Measurements from ENCODE around the gene KRT84. TPM values are rescaled to one million over a fixed set of nuclear protein-coding genes. Genes with fewer than 3 reads are reported as not detected.
"Not testable (repeated sequence)": the region's sequence is repeated elsewhere in the genome, so short reads cannot be mapped to it uniquely, and the experiment has no call there.

The KRT84 gene
- total RNA-seq, 1 experiment from 2014 or later: 0.15 TPM

GRCh38 chr12:52413202-52413601 lies 27.8 kb upstream of the KRT84 start:
- Histone ChIP-seq H3K9me2 (replicated peaks; ENCODE audit: low read length) (no peaks in the 10 kb centered on the region), H2AFZ (ENCODE audit: low read length) (no peak overlapping the region), H3K79me2 (ENCODE audit: low read length) (no peaks in the 10 kb centered on the region), H4K20me1 (ENCODE audit: low read length) (no peaks in the 10 kb centered on the region), H3K9me3 (ENCODE audit: low read length) (no peaks in the 10 kb centered on the region), H3K4me1 (ENCODE audit: insufficient read depth, low read length) (peaks cover 5% of the 10 kb centered on the region; the same call in 1 of the 2 replicates), H3K36me3 (ENCODE audit: low read depth, low read length) (no peaks in the 10 kb centered on the region), H3K4me2 (ENCODE audit: low read length) (no peak overlapping the region), H3K27me3 (ENCODE audit: low read length) (no peaks in the 10 kb centered on the region), H3K27ac (ENCODE audit: low read length) (no peak overlapping the region), H3K9ac (ENCODE audit: low read length) (no peak overlapping the region), H3K4me3 (ENCODE audit: low read length) (no peak overlapping the region), H3F3A (ENCODE audit: low read length, unreplicated experiment) (no peaks in the 10 kb centered on the region)
- POLR2A ChIA-PET (ENCODE audit: unreplicated experiment): no interaction called here
- ATAC-seq: no peak
- intact Hi-C loops (cut with micrococcal nuclease): no loop called here
- CTCF ChIA-PET: no interaction called here
- BruUV-seq (replicated peaks): no TSS peak
- TF ChIP-seq EZH2phosphoT487 (IDR thresholded peaks at IDR 0.05; ENCODE audit: borderline replicate concordance, low read length) (no peak), EZH2 (IDR thresholded peaks at IDR 0.05; ENCODE audit: low read length, unreplicated experiment) (no peak), CTCF (conservative IDR thresholded peaks at IDR 0.05; ENCODE audit: low read depth, low read length) (no peak)
- peak; percentile 28 for DNase-seq

GRCh38 chr12:52411815-52412214 lies 26.4 kb upstream of the KRT84 start:
- ATAC-seq: no peak

GRCh38 chr12:52410589-52411248 lies 25.3 kb upstream of the KRT84 start:
- H3K4me1 ChIP-seq (ENCODE audit: insufficient read depth, low read length); H3K36me3 ChIP-seq (ENCODE audit: low read depth, low read length); H3K9ac ChIP-seq (ENCODE audit: low read length); CTCF ChIA-PET; ATAC-seq; H3K9me3 ChIP-seq (ENCODE audit: low read length); H3K27me3 ChIP-seq (ENCODE audit: low read length); H3K4me3 ChIP-seq (ENCODE audit: low read length); H3K79me2 ChIP-seq (ENCODE audit: low read length); intact Hi-C loops (cut with micrococcal nuclease); DNase-seq; H4K20me1 ChIP-seq (ENCODE audit: low read length); BruUV-seq (replicated peaks); H3K9me2 ChIP-seq (replicated peaks; ENCODE audit: low read length); H3K4me2 ChIP-seq (ENCODE audit: low read length); H3F3A ChIP-seq (ENCODE audit: low read length, unreplicated experiment); H2AFZ ChIP-seq (ENCODE audit: low read length); POLR2A ChIA-PET (ENCODE audit: unreplicated experiment); H3K27ac ChIP-seq (ENCODE audit: low read length): not testable (repeated sequence)

More at GRCh38 chr12:52411815-52412214, 26.4 kb upstream of the KRT84 start:
- H3F3A ChIP-seq (ENCODE audit: low read length, unreplicated experiment): no peaks in the 10 kb centered on the region
- peaks cover 5% of the 10 kb centered on the region; the same call in 1 of the 2 replicates for H3K4me1 ChIP-seq (ENCODE audit: insufficient read depth, low read length)
- H4K20me1 ChIP-seq (ENCODE audit: low read length): no peaks in the 10 kb centered on the region
- no peak overlapping the region for H3K9ac ChIP-seq (ENCODE audit: low read length)
- H2AFZ ChIP-seq (ENCODE audit: low read length): no peak overlapping the region
- H3K4me3 ChIP-seq (ENCODE audit: low read length): no peak overlapping the region
- no peaks in the 10 kb centered on the region for H3K9me3 ChIP-seq (ENCODE audit: low read length)
- H3K27me3 ChIP-seq (ENCODE audit: low read length): no peaks in the 10 kb centered on the region
- TF ChIP-seq EZH2 (IDR thresholded peaks at IDR 0.05; ENCODE audit: low read length, unreplicated experiment) (no peak), CTCF (conservative IDR thresholded peaks at IDR 0.05; ENCODE audit: low read depth, low read length) (no peak), EZH2phosphoT487 (IDR thresholded peaks at IDR 0.05; ENCODE audit: borderline replicate concordance, low read length) (no peak)
- H3K79me2 ChIP-seq (ENCODE audit: low read length): no peaks in the 10 kb centered on the region
- no peak for DNase-seq
- POLR2A ChIA-PET (ENCODE audit: unreplicated experiment): no interaction called here
- H3K4me2 ChIP-seq (ENCODE audit: low read length): no peak overlapping the region
- no peaks in the 10 kb centered on the region for H3K9me2 ChIP-seq (replicated peaks; ENCODE audit: low read length)
- no peaks in the 10 kb centered on the region for H3K36me3 ChIP-seq (ENCODE audit: low read depth, low read length)
- intact Hi-C loops (cut with micrococcal nuclease): no loop called here
- CTCF ChIA-PET: no interaction called here
- BruUV-seq (replicated peaks): no TSS peak
- no peak overlapping the region for H3K27ac ChIP-seq (ENCODE audit: low read length)

Data from PC-3 (cell line).